Astrocyte of the hippocampus (primary cell): ENCODE measurements around the gene EGR1.
"Not testable (repeated sequence)": the region's sequence is repeated elsewhere in the genome, so short reads cannot be mapped to it uniquely, and the experiment has no call there.

Source experiments
- DNase-seq: peaks from one replicate; pipeline ENCODE4 v3.0.0; 2011; ENCODE audit warnings: low read depth, low spot score

EGR1 gene

GRCh38 chr5:138506370-138507306 is 41.4 kb downstream of the EGR1 start:
- no peak for DNase-seq

- DNase-seq, result not testable (repeated sequence)
Observed at GRCh38 chr5:138507485-138507884, 42.2 kb downstream of the EGR1 start.

DNA sequence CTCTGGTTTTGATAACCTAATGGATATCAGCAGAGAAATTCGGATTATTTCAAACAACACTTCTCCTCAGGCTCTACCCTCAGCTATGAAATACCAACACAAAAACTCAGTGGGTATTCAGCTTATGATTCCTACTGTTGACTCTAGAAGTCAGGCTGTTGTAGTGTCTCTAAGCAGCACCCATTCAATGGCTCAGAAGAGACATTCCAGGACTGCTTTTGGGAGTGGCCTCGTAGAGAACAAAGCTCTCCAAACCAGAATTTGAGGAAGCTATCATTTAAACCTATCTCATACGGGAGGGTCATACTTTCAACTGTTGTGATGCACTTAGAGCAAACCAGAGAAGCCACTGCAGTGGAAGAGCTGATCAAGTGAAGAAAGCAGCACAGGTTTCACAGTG is 43.7 kb downstream of the EGR1 start:
- no peak for DNase-seq

DNA sequence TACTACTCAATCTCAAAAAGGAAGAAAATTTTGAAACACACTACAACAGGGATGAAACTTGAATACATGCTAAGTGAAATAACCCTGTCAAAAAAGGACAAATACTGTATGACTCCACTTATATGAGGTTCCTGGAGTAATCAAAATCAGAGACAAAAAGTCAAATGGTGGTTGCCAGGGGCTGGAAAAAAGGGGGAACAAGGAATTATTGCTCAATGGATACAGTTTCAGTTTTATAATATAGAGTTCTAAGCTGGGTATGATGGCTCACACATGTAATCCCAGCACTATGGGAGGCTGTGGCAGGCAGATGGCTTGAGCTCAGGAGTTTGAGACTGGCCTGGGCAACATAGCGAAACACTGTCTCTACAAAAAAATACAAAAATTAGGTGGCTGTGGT is 48.7 kb downstream of the EGR1 start:
- DNase-seq, result no peak

DNA sequence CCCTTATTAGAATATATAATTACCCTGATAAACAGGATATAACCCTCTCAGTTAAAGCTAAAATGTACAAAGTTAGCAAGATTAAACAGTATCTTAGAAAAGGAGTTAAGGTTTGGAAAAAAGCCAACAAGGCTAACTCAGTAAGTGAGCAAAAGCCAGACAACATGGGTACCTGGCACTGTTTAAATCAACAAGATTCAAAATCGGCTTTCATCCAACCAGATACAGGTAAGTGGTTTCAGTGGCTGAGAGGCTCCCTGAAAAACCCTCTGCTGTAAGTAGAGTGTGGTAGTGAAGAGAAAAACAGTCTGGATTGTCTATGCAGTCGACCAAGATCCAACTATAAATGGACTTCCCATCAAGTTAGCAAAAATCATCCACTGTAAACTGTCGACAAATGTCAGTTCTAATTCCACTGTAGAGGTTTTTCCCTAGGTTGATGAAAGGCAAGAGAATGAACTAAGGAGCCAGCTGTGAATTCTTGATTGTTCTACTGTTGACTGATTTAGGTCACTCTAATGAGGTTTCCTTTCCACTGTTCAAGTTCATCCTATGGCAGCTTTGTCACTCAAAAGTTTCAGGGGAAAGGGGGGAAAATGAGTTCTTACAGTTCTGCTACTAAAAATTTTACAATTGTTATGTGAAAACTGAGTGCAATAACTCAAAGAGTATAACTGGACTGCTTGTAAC is 50.4 kb downstream of the EGR1 start:
- no peak for DNase-seq

- no peak for DNase-seq
Observed at GRCh38 chr5:138517437-138517836, 52.2 kb downstream of the EGR1 start.
